ENCODE results near the gene FZD7.

- no peak for TF ChIP-seq CTCF (IDR thresholded peaks at IDR 0.05 in 2 of 3, conservative IDR thresholded peaks at IDR 0.05 in 1 of 3; ENCODE audit: borderline replicate concordance in 1 of 3, insufficient read depth in 1 of 3, low read depth in 2 of 3, low read length in 2 of 3)
- TF ChIP-seq EZH2 (IDR thresholded peaks at IDR 0.05) = no peak
- TF ChIP-seq MAX (IDR thresholded peaks at IDR 0.05) = no peak
- no peak for TF ChIP-seq POLR2A (IDR thresholded peaks at IDR 0.05; ENCODE audit: borderline replicate concordance, extremely low read depth, insufficient read depth, insufficient read length)
- TF ChIP-seq EZH2phosphoT487 (IDR thresholded peaks at IDR 0.05; ENCODE audit: borderline replicate concordance) = no peak
- no peak for TF ChIP-seq ZFX (IDR thresholded peaks at IDR 0.05)
- no peak for TF ChIP-seq POLR2AphosphoS5 (IDR thresholded peaks at IDR 0.05; ENCODE audit: low read depth, low read length)
Observed at GRCh38 chr2:202066875-202067274, 33.2 kb downstream of the FZD7 start.

Data from HCT116 (cell line).